Astrocyte (in vitro differentiated cells and primary cell): ENCODE measurements around the gene CHURC1.

ENCODE experiments used
- EZH2 ChIP-seq: IDR thresholded peaks from 2 replicates; pipeline ENCODE4 v1.6.1; 2012; ENCODE audit warnings: mild to moderate bottlenecking, low read length, inconsistent platforms; ENCODE audit not compliant: insufficient read depth
- TF ChIP-seq, protein P1 (sequence below): IDR thresholded peaks from 2 replicates; pipeline ENCODE4 v1.5.1; 2011; ENCODE audit warnings: low read depth, mild to moderate bottlenecking, inconsistent platforms, low read length, moderate library complexity; ENCODE audit not compliant: insufficient read depth

GRCh38 chr14:64950889-64951288, 36.6 kb downstream of the CHURC1 start:
- TF ChIP-seq, protein P1, sequence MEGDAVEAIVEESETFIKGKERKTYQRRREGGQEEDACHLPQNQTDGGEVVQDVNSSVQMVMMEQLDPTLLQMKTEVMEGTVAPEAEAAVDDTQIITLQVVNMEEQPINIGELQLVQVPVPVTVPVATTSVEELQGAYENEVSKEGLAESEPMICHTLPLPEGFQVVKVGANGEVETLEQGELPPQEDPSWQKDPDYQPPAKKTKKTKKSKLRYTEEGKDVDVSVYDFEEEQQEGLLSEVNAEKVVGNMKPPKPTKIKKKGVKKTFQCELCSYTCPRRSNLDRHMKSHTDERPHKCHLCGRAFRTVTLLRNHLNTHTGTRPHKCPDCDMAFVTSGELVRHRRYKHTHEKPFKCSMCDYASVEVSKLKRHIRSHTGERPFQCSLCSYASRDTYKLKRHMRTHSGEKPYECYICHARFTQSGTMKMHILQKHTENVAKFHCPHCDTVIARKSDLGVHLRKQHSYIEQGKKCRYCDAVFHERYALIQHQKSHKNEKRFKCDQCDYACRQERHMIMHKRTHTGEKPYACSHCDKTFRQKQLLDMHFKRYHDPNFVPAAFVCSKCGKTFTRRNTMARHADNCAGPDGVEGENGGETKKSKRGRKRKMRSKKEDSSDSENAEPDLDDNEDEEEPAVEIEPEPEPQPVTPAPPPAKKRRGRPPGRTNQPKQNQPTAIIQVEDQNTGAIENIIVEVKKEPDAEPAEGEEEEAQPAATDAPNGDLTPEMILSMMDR: no peak
- no peak for TF ChIP-seq EZH2
